H9 (cell line): ENCODE data around the gene PDE2A. TPM values are rescaled to one million over a fixed set of nuclear protein-coding genes. Genes with fewer than 3 reads are reported as not detected.

Source experiments
- DNase-seq: peaks from one replicate; pipeline ENCODE4 v3.0.0-alpha.2; 2017
- H2AFZ ChIP-seq: one replicate; pipeline ENCODE4 v1.6.1; 2013; ENCODE audit warnings: mild to moderate bottlenecking, low read length, control low read depth, moderate library complexity
- H2AK5ac ChIP-seq: 2 replicates; pipeline ENCODE4 v1.6.1; 2013; ENCODE audit warnings: low read length, control low read depth, mixed read lengths; ENCODE audit not compliant: insufficient read length
- H2BK120ac ChIP-seq: one replicate; pipeline ENCODE4 v1.6.1; 2013; ENCODE audit warnings: low read depth, mild to moderate bottlenecking, low read length, control low read depth, inconsistent platforms; ENCODE audit not compliant: poor library complexity, severe bottlenecking
- H2BK12ac ChIP-seq: 2 replicates; pipeline ENCODE4 v1.6.1; 2013; ENCODE audit warnings: low read length, control low read depth, mixed read lengths, low read depth; ENCODE audit not compliant: insufficient read length
- H2BK15ac ChIP-seq: 2 replicates; pipeline ENCODE4 v1.6.1; 2013; ENCODE audit warnings: low read depth, low read length, control low read depth
- H2BK20ac ChIP-seq: one replicate; pipeline ENCODE4 v1.6.1; 2013; ENCODE audit warnings: low read depth, mild to moderate bottlenecking, low read length, control low read depth, inconsistent platforms; ENCODE audit not compliant: poor library complexity, severe bottlenecking
- H2BK5ac ChIP-seq: 2 replicates; pipeline ENCODE4 v1.6.1; 2013; ENCODE audit warnings: low read length, control low read depth, mixed read lengths; ENCODE audit not compliant: insufficient read length
- H3K14ac ChIP-seq: 2 replicates; pipeline ENCODE4 v1.6.1; 2013; ENCODE audit warnings: low read length, control low read depth; ENCODE audit not compliant: insufficient read depth
- H3K18ac ChIP-seq: 2 replicates; pipeline ENCODE4 v1.6.1; 2013; ENCODE audit warnings: low read depth, mild to moderate bottlenecking, mixed read lengths, low read length, control low read depth; ENCODE audit not compliant: insufficient read length
- H3K23ac ChIP-seq: 2 replicates; pipeline ENCODE4 v1.6.1; 2013; ENCODE audit warnings: low read length, control low read depth, mixed read lengths, low read depth; ENCODE audit not compliant: insufficient read length
- H3K23me2 ChIP-seq: 2 replicates; pipeline ENCODE4 v1.6.1; 2013; ENCODE audit warnings: low read depth, mild to moderate bottlenecking, mixed read lengths, low read length, control low read depth; ENCODE audit not compliant: insufficient read length, poor library complexity, severe bottlenecking
- H3K27ac ChIP-seq: 2 replicates; pipeline ENCODE4 v1.5.1; 2013; ENCODE audit warnings: low read length, control low read depth, mixed read lengths, low read depth; ENCODE audit not compliant: insufficient read length
- H3K27me3 ChIP-seq: 2 replicates; pipeline ENCODE4 v1.6.1; 2013; ENCODE audit warnings: low read length, control low read depth, inconsistent platforms; ENCODE audit not compliant: insufficient read depth
- H3K4ac ChIP-seq: 2 replicates; pipeline ENCODE4 v1.6.1; 2013; ENCODE audit warnings: low read depth, mild to moderate bottlenecking, control low read depth, inconsistent platforms, low read length, moderate library complexity
- H3K4me1 ChIP-seq: 2 replicates; pipeline ENCODE4 v1.6.1; 2013; ENCODE audit warnings: low read length, control low read depth, inconsistent platforms; ENCODE audit not compliant: insufficient read depth
- H3K4me2 ChIP-seq: 2 replicates; pipeline ENCODE4 v1.6.1; 2013; ENCODE audit warnings: low read length, control low read depth, mixed read lengths; ENCODE audit not compliant: insufficient read length, insufficient read depth
- H3K56ac ChIP-seq: 2 replicates; pipeline ENCODE4 v1.6.1; 2013; ENCODE audit warnings: low read depth, mild to moderate bottlenecking, mixed read lengths, low read length, control low read depth; ENCODE audit not compliant: insufficient read length
- H3K79me1 ChIP-seq: 2 replicates; pipeline ENCODE4 v1.6.1; 2013; ENCODE audit warnings: low read depth, mild to moderate bottlenecking, moderate library complexity, low read length, control low read depth, inconsistent platforms; ENCODE audit not compliant: insufficient read depth, poor library complexity, severe bottlenecking
- H3K79me2 ChIP-seq: 2 replicates; pipeline ENCODE4 v1.6.1; 2013; ENCODE audit warnings: low read length, control low read depth, inconsistent platforms; ENCODE audit not compliant: insufficient read depth
- H3K9ac ChIP-seq: 2 replicates; pipeline ENCODE4 v1.6.1; 2013; ENCODE audit warnings: low read length, control low read depth, mixed read lengths; ENCODE audit not compliant: insufficient read length; ENCODE audit errors: extremely low read depth
- H3K9me3 ChIP-seq: one replicate; pipeline ENCODE4 v1.6.1; 2013; ENCODE audit warnings: low read depth, low read length, inconsistent platforms; ENCODE audit not compliant: control insufficient read depth
- H3T11ph ChIP-seq: one replicate; pipeline ENCODE4 v1.6.1; 2013; ENCODE audit warnings: mild to moderate bottlenecking, low read length, control low read depth, inconsistent platforms
- H4K20me1 ChIP-seq: one replicate; pipeline ENCODE4 v1.6.1; 2013; ENCODE audit not compliant: control insufficient read depth, insufficient read length, insufficient read depth
- H4K5ac ChIP-seq: 2 replicates; pipeline ENCODE4 v1.6.1; 2013; ENCODE audit warnings: low read depth, mild to moderate bottlenecking, mixed read lengths, low read length, control low read depth; ENCODE audit not compliant: insufficient read length
- H4K8ac ChIP-seq: replicated peaks from 2 replicates; pipeline ENCODE4 v1.6.1; 2013; ENCODE audit warnings: low read length, control low read depth, mixed read lengths, low read depth; ENCODE audit not compliant: insufficient read length
- H4K91ac ChIP-seq: 2 replicates; pipeline ENCODE4 v1.6.1; 2013; ENCODE audit warnings: low read depth, mild to moderate bottlenecking, moderate library complexity, mixed read lengths, low read length, control low read depth; ENCODE audit not compliant: insufficient read length
- H3K27ac Mint-ChIP-seq, 3 experiments: 2 replicates in 2 of 3; 3 replicates in 1 of 3; pipeline ENCODE4 v1.8.0; 2020 to 2021; ENCODE audit warnings: mixed read lengths in 3 of 3, mild to moderate bottlenecking in 1 of 3, moderate library complexity in 1 of 3
- H3K27me3 Mint-ChIP-seq: 2 replicates; pipeline ENCODE4 v1.8.0; 2021; ENCODE audit warnings: low read depth, mild to moderate bottlenecking, moderate library complexity, mixed read lengths
- H3K36me3 Mint-ChIP-seq, 3 experiments: 2 replicates in 2 of 3; 3 replicates in 1 of 3; pipeline ENCODE4 v1.8.0; 2020 to 2021; ENCODE audit warnings: low read depth in 3 of 3, mixed read lengths in 3 of 3; ENCODE audit not compliant: insufficient read depth in 1 of 3
- H3K4me1 Mint-ChIP-seq, 2 experiments: 2 replicates each; pipeline ENCODE4 v1.8.0; 2020; ENCODE audit warnings: mixed read lengths in 2 of 2
- H3K4me3 Mint-ChIP-seq, 2 experiments: 2 replicates in 1 of 2; 3 replicates in 1 of 2; pipeline ENCODE4 v1.8.0; 2020 to 2021; ENCODE audit warnings: mild to moderate bottlenecking in 2 of 2, mixed read lengths in 2 of 2, moderate library complexity in 1 of 2
- H3K9me3 Mint-ChIP-seq, 2 experiments: 2 replicates in 1 of 2; 3 replicates in 1 of 2; pipeline ENCODE4 v1.8.0; 2020; ENCODE audit warnings: mild to moderate bottlenecking in 2 of 2, mixed read lengths in 2 of 2, moderate library complexity in 1 of 2
- WGBS: extraction: QIAGEN DNeasy Blood & Tissue Kit; methylation state at CpG from one replicate; pipeline ENCODE4 v1.1.7; 2013; ENCODE audit warnings: missing lambda C conversion rate, low lambda C conversion rate, mixed read lengths; ENCODE audit not compliant: insufficient read length; ENCODE audit errors: extremely low coverage; 5-methylcytosine and 5-hydroxymethylcytosine counted together
- total RNA-seq: library from RNA; stranded (reverse); gene quantifications from 2 replicates; pipeline ENCODE4 v1.2.1, GENCODE V29; 2021
- TF ChIP-seq, protein P1 (sequence below): fragments of 200-600 bp; sonication (generic); conservative IDR thresholded peaks from 3 replicates; pipeline ENCODE4 v1.8.0; 2021; ENCODE audit warnings: antibody characterized with exemption, mild to moderate bottlenecking

The PDE2A gene
- total RNA-seq, 1 experiment from 2014 or later, result 3.4 TPM

DNA sequence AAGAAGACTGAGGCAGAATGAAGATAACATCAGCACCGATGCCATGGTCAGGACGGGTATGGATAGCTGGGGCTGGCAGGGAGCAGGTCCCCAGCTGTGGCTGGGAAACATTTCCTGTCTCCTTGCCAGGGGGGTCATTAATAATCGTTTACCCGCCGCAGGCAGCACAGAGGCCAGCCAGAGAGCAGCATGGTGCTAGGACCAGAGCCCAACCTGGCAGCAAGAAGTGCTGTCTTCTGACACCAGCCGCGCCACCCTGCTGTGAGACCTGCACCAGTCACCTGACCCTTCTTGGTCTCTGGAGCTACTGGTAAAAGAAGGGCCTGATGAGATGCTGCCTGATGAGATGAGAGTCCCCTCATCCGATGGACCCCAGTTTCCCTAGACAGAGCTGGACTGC, 36.3 kb downstream of the PDE2A start:
- Histone ChIP-seq H3T11ph (no peak overlapping the region), H4K5ac (no peak overlapping the region), H3K27ac (no peak overlapping the region), H3K56ac (no peak overlapping the region), H2AFZ (no peak overlapping the region), H3K9me3 (no peaks in the 10 kb centered on the region), H3K18ac (no peak overlapping the region), H3K23ac (no peak overlapping the region), H3K27me3 (peaks cover 23% of the 10 kb centered on the region; the same call in 1 of the 2 replicates), H2AK5ac (no peak overlapping the region), H2BK120ac (no peak overlapping the region), H2BK20ac (no peak overlapping the region), H3K9ac (no peak overlapping the region), H3K4ac (no peak overlapping the region), H4K8ac (no peak overlapping the region), H3K4me1 (peaks cover 5% of the 10 kb centered on the region; the same call in 1 of the 2 replicates), H2BK5ac (no peak overlapping the region), H3K79me1 (no peaks in the 10 kb centered on the region), H3K4me2 (no peak overlapping the region), H3K23me2 (peaks cover 7% of the 10 kb centered on the region), H3K14ac (no peak overlapping the region), H4K20me1 (no peaks in the 10 kb centered on the region), H4K91ac (no peak overlapping the region), H2BK12ac (no peak overlapping the region), H2BK15ac (no peak overlapping the region), H3K79me2 (no peaks in the 10 kb centered on the region)
- TF ChIP-seq, protein P1, sequence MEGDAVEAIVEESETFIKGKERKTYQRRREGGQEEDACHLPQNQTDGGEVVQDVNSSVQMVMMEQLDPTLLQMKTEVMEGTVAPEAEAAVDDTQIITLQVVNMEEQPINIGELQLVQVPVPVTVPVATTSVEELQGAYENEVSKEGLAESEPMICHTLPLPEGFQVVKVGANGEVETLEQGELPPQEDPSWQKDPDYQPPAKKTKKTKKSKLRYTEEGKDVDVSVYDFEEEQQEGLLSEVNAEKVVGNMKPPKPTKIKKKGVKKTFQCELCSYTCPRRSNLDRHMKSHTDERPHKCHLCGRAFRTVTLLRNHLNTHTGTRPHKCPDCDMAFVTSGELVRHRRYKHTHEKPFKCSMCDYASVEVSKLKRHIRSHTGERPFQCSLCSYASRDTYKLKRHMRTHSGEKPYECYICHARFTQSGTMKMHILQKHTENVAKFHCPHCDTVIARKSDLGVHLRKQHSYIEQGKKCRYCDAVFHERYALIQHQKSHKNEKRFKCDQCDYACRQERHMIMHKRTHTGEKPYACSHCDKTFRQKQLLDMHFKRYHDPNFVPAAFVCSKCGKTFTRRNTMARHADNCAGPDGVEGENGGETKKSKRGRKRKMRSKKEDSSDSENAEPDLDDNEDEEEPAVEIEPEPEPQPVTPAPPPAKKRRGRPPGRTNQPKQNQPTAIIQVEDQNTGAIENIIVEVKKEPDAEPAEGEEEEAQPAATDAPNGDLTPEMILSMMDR, result no peak
- no peak for DNase-seq
- peaks cover 16% of the 10 kb centered on the region for H3K27me3 Mint-ChIP-seq
- H3K27ac Mint-ChIP-seq, result no peak overlapping the region
- H3K36me3 Mint-ChIP-seq, result 0 out of 7 replicates have a peak, but pooled peaks cover 0 to 1% (median 0%) of the 10 kb centered on the region in 3 experiments
- H3K4me3 Mint-ChIP-seq, result no peak overlapping the region
- 0 out of 5 replicates have a peak, but pooled peaks cover 0 to 2% of the 10 kb centered on the region in 2 experiments for H3K9me3 Mint-ChIP-seq
- H3K4me1 Mint-ChIP-seq, result peaks cover 27 to 34% of the 10 kb centered on the region in 2 experiments
- WGBS, result no CpG with 5 or more reads among the region's 8 CpGs
